HG03457 (cell line): ENCODE measurements around the gene ZIM2.

Experiments
- ATAC-seq: cut with Tn5 transposase; IDR thresholded peaks from one replicate; pipeline ENCODE4 v1.9.1; 2021; ENCODE audit warnings: moderate number of reproducible peaks; ENCODE audit not compliant: unreplicated experiment

ZIM2 gene

GRCh38 chr19:56811480-56811879, 29.0 kb downstream of the ZIM2 start:
- no peak for ATAC-seq

GRCh38 chr19:56810260-56810659, 30.3 kb downstream of the ZIM2 start:
- no peak for ATAC-seq

GRCh38 chr19:56808717-56809392, 31.7 kb downstream of the ZIM2 start:
- no peak for ATAC-seq

- ATAC-seq, result no peak
Measured at GRCh38 chr19:56806639-56807038, 33.9 kb downstream of the ZIM2 start.

- ATAC-seq, result no peak
Measured at GRCh38 chr19:56778351-56778750, 62.2 kb downstream of the ZIM2 start.

- no peak for ATAC-seq
Measured at GRCh38 chr19:56769650-56770049, 70.9 kb downstream of the ZIM2 start.

- ATAC-seq, result no peak
Measured at GRCh38 chr19:56765137-56765536, 75.4 kb downstream of the ZIM2 start.

- no peak for ATAC-seq
Measured at GRCh38 chr19:56764196-56764695, 76.3 kb downstream of the ZIM2 start.

- ATAC-seq, result no peak
Measured at GRCh38 chr19:56760842-56761241, 79.7 kb downstream of the ZIM2 start.

GRCh38 chr19:56759531-56759930, 81.0 kb downstream of the ZIM2 start:
- no peak for ATAC-seq

GRCh38 chr19:56751078-56751489, 89.4 kb downstream of the ZIM2 start:
- ATAC-seq, result no peak

GRCh38 chr19:56750658-56751057, 89.9 kb downstream of the ZIM2 start:
- ATAC-seq, result no peak

GRCh38 chr19:56748378-56748777, 92.1 kb downstream of the ZIM2 start:
- ATAC-seq, result no peak

GRCh38 chr19:56746367-56746766, 94.2 kb downstream of the ZIM2 start:
- no peak for ATAC-seq

GRCh38 chr19:56740501-56740900, 100.0 kb downstream of the ZIM2 start:
- no peak for ATAC-seq

- no peak for ATAC-seq
Measured at GRCh38 chr19:56736571-56736970, 104.0 kb downstream of the ZIM2 start.

GRCh38 chr19:56732976-56733375, 107.5 kb downstream of the ZIM2 start:
- no peak for ATAC-seq

- no peak for ATAC-seq
Measured at GRCh38 chr19:56727677-56728076, 112.8 kb downstream of the ZIM2 start.

- no peak for ATAC-seq
Measured at GRCh38 chr19:56725829-56726424, 114.6 kb downstream of the ZIM2 start.
